ENCODE results near the gene AASDH.

- no peak for TF ChIP-seq SIN3A (IDR thresholded peaks at IDR 0.05; ENCODE audit: borderline replicate concordance, low read depth, low read length)
- TF ChIP-seq TEAD4 (IDR thresholded peaks at IDR 0.05; ENCODE audit: borderline replicate concordance, insufficient read depth): 0 out of 2 replicates have a peak, but pooled peaks have one; percentile 32
- no peak for TF ChIP-seq SMC3 (IDR thresholded peaks at IDR 0.05; ENCODE audit: low read depth, low read length)
- TF ChIP-seq CTCF (IDR thresholded peaks at IDR 0.05): no peak
- no peak for TF ChIP-seq MEF2A (IDR thresholded peaks at IDR 0.05; ENCODE audit: borderline replicate concordance, low read depth)
Observed at GRCh38 chr4:56311299-56311975, 75.9 kb downstream of the AASDH start.
